Suprapubic skin (tissue), 4 donors: ENCODE measurements around the gene PKN1. TPM values are rescaled to one million over a fixed set of nuclear protein-coding genes. Genes with fewer than 3 reads are reported as not detected.
A peak's percentile ranks its signal among the peaks of the same experiment; 100 is the strongest.

ENCODE experiments used
- DNase-seq, 2 donors: peaks; one replicate each; pipeline ENCODE4 v3.0.0-alpha.2; 2019; ENCODE audit warnings: low spot score in 2 of 2
- H3K27ac ChIP-seq: fragments of 200-600 bp; sonication (generic); one replicate; pipeline ENCODE4 v1.5.1; 2019
- H3K27me3 ChIP-seq: fragments of 200-600 bp; sonication (generic); one replicate; pipeline ENCODE4 v1.5.1; 2019
- H3K36me3 ChIP-seq: fragments of 200-600 bp; sonication (generic); one replicate; pipeline ENCODE4 v1.5.1; 2019
- H3K4me1 ChIP-seq: fragments of 200-600 bp; sonication (generic); one replicate; pipeline ENCODE4 v1.5.1; 2019
- H3K4me3 ChIP-seq: fragments of 200-600 bp; sonication (generic); one replicate; pipeline ENCODE4 v1.5.1; 2019; ENCODE audit warnings: mild to moderate bottlenecking
- H3K9me3 ChIP-seq: fragments of 200-600 bp; sonication (generic); one replicate; pipeline ENCODE4 v1.5.1; 2019
- CTCF ChIP-seq, 2 donors: fragments of 200-600 bp in 1 of 2; fragments of 450-650 bp in 1 of 2; sonication (generic) in 1 of 2; IDR thresholded peaks; one replicate each; pipeline ENCODE4 v1.5.1; 2016 to 2019; ENCODE audit warnings: antibody characterized with exemption in 2 of 2, mild to moderate bottlenecking in 1 of 2, moderate library complexity in 1 of 2
- EP300 ChIP-seq: sonication (generic); formaldehyde crosslinking; IDR thresholded peaks from one replicate; pipeline ENCODE4 v1.6.1; 2017; ENCODE audit warnings: antibody characterized with exemption
- POLR2A ChIP-seq, 2 donors: fragments of 450-650 bp; IDR thresholded peaks; one replicate each; pipeline ENCODE4 v1.6.1; 2017; ENCODE audit warnings: antibody characterized with exemption in 2 of 2, mild to moderate bottlenecking in 2 of 2, moderate library complexity in 2 of 2
- POLR2AphosphoS5 ChIP-seq, 3 donors: sonication (generic); formaldehyde crosslinking; IDR thresholded peaks; one replicate each; pipeline ENCODE4 v1.6.1; 2017; ENCODE audit warnings: antibody characterized with exemption in 3 of 3
- WGBS: methylation state at CpG from one replicate; pipeline ENCODE4 v1.1.5; 2018; 5-methylcytosine and 5-hydroxymethylcytosine counted together
- total RNA-seq, 4 donors: library from RNA; depleted of rRNA; stranded (reverse); fragments of >200 nt; gene quantifications; one replicate each; pipeline ENCODE4 v1.1.0, GENCODE V29; 2016

Gene PKN1
- 10 to 100 TPM in 3 of 4 donors, 1 to 10 TPM in 1; 8.6 to 21.2 (median 14.9) TPM for total RNA-seq

- H3K4me1 ChIP-seq = peaks cover 35% of the 10 kb centered on the region
Measured at GRCh38 chr19:14432791-14433553, at the start of gene PKN1. PKN1 (plus strand) TSS chr19:14433306; CDS start chr19:14433522, 216 bp downstream.

GRCh38 chr19:14383661-14384555 lies 49.2 kb upstream of the PKN1 start:
- peak in 1 of 2 donors; percentile 72 for DNase-seq
- Histone ChIP-seq H3K27me3 (no peaks in the 10 kb centered on the region), H3K4me3 (peak overlapping the region; percentile 58), H3K4me1 (peaks cover 56% of the 10 kb centered on the region), H3K36me3 (no peaks in the 10 kb centered on the region), H3K9me3 (no peaks in the 10 kb centered on the region), H3K27ac (peak overlapping the region; percentile 66)
- TF ChIP-seq POLR2A (IDR thresholded peaks at IDR 0.05) = no peak
- TF ChIP-seq EP300 = no peak
- no peak for TF ChIP-seq POLR2AphosphoS5 (IDR thresholded peaks at IDR 0.05)
- TF ChIP-seq CTCF (IDR thresholded peaks at IDR 0.05) = no peak
- 26% methylated on average over 10 of the region's 10 CpGs for WGBS

More at GRCh38 chr19:14432791-14433553, at the start of gene PKN1:
- WGBS = 27% methylated on average over 9 of the region's 85 CpGs
- no peak for TF ChIP-seq POLR2AphosphoS5 (IDR thresholded peaks at IDR 0.05)
- no peak for TF ChIP-seq CTCF (IDR thresholded peaks at IDR 0.05)
- TF ChIP-seq EP300 = no peak
- no peak for TF ChIP-seq POLR2A (IDR thresholded peaks at IDR 0.05)
- Histone ChIP-seq H3K36me3 (no peaks in the 10 kb centered on the region), H3K9me3 (no peaks in the 10 kb centered on the region), H3K27me3 (peaks cover 17% of the 10 kb centered on the region), H3K27ac (peak within 1 kb of the TSS; percentile 73), H3K4me3 (peak within 1 kb of the TSS; percentile 80)
- DNase-seq = no peak

- no peaks in the 10 kb centered on the region for H3K9me3 ChIP-seq
- peaks cover 3% of the 10 kb centered on the region for H3K36me3 ChIP-seq
- H3K4me3 ChIP-seq = no peak overlapping the region
- H3K4me1 ChIP-seq = peaks cover 41% of the 10 kb centered on the region
- 77% methylated on average over 11 of the region's 11 CpGs for WGBS
- no peaks in the 10 kb centered on the region for H3K27me3 ChIP-seq
- DNase-seq = no peak
- TF ChIP-seq POLR2A (IDR thresholded peaks at IDR 0.05) (no peak), CTCF (IDR thresholded peaks at IDR 0.05) (no peak), EP300 (no peak), POLR2AphosphoS5 (IDR thresholded peaks at IDR 0.05) (no peak)
- no peak overlapping the region for H3K27ac ChIP-seq
Measured at GRCh38 chr19:14385492-14385891, 47.6 kb upstream of the PKN1 start.

GRCh38 chr19:14390548-14390947 lies 42.6 kb upstream of the PKN1 start:
- TF ChIP-seq POLR2AphosphoS5 (IDR thresholded peaks at IDR 0.05) (no peak), CTCF (IDR thresholded peaks at IDR 0.05) (no peak), POLR2A (IDR thresholded peaks at IDR 0.05) (no peak), EP300 (no peak)
- WGBS = 100% methylated on average over 4 of the region's 5 CpGs
- Histone ChIP-seq H3K27me3 (no peaks in the 10 kb centered on the region), H3K4me3 (no peak overlapping the region), H3K27ac (no peak overlapping the region), H3K9me3 (no peaks in the 10 kb centered on the region), H3K4me1 (no peaks in the 10 kb centered on the region), H3K36me3 (peaks cover 23% of the 10 kb centered on the region)
- DNase-seq = no peak
